ENCODE data around the gene DNAAF3.

Gene DNAAF3

DNA sequence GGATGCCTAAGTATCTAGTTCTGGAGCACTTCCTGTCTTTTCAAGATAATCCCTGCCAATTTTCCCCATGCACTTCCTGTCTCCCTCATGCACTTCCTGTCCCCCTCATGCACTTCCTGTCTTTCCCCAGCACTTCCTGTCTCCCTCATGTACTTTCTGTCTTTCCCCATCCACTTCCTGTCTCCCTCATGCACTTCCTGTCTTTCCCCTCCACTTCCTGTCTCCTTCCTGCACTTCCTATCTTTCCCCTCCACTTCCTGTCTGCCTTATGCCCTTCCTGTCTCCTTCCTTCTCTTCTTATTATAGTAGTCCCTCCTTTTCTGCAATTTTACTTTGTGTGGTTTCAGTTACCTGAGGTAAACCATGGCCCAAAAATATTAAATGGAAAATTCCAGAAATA lies 14.4 kb downstream of the DNAAF3 start:
- no peak for DNase-seq

DNA sequence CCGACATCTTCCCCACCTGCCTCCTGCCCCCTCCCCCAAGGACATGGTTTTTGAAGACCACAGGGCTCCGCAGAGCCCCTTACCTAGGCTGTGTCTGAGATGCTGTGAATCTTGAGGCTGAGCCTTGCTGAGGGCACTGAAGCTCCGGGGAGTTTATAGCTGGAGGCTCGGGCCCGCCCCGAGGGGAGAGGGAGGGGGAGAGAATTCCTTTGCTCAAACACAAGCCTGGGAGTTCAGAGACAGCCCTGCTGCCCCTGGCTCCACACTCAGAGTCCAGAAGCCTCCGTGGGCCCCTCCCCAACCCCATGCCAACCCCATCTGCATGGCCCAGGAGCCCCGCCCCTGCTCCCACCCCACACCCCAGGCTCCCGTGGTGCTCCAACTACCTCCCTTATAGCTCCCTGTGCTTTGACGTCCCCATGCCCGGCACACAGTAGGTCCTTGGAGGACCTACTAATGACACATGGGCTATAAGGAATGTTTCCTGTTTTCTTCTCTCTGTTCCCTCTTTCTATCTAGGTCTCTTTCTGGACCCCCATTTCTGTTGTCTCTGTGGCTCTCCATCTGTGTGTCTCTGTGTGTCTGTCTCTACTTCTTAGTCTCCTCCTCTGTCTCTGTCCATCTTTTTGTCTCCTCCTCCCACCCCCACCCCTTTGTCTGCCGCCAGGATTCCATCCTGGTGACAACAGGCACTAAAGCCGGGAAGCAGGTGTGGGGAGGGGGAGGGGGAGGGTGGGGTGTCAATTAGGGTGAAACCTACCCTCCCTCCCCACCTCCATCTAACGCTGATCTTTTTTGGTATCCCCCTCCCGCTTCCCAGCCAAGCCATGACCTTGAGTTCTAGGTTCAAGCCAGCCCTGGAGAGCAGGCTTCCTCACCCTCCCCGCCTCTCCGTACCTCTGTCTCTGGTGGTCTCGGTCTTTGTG lies 17.1 kb downstream of the DNAAF3 start, which contains the start of gene TNNT1:
TNNT1 (minus strand) TSS at position 129 of the 926 bp plus-strand sequence. CDS start 2,049 bp downstream, outside the sequence.
- DNase-seq, result no peak

DNA sequence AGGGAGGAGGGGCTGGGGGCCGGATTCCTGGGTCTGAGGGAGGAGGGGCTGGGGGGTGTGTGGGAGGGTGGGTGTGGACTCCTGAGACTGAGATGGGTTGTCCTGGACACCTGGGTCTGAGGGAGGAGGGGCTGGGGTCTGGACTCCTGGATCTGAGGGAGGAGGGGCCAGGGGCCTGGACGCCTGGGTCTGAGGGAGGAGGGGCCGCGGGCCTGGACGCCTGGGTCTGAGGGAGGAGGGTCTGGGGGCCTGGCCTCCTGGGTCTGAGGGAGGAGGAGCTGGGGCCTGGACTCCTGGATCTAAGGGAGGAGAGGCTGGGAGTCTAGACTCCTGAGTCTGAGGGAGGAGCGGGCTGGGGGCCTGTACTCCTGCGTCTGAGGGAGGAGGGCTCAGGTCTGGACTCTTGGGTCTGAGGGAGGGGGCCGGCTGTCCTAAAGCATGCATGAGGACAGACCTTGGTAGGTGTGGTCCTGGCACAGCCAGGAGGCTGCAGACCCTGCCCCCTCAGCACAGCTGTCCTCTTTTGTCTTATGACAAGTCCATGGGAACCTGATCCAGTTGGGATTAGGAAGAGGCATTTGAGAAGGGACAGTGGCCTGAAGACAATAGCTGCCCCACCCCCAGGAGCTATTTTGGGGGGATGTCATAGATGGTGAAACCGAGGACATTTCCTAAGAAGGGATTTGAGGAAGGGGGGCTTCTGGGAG lies 18.7 kb downstream of the DNAAF3 start:
- DNase-seq, result no peak

DNA sequence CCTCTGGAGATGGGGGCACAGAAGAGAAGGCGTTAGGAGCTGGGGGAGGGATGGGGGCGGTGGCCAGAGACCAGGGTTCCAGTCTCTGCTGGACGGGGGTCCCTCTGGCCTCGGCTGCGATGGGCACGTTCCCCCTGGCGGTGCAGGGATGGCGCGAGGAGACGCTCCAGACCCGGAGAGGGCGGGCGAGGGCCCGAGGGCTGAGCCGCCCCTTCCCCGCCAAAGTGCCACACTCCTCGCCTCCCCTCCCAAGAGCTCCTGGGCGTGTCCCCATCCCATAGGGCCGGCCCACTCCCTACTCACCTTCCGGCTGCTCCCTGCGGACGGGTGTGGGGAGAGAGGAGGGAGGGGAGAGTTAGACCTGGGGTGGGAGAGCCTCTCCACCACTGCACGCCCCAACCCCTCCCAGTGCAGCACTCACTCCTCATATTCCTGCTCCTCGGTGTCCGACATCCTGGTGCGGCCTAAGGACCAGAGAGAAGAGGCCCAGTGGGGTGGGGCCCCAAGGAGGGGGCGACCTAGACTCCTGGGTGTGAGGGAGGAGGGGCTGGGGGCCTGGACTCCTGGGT lies 19.6 kb downstream of the DNAAF3 start:
- no peak for DNase-seq

DNA sequence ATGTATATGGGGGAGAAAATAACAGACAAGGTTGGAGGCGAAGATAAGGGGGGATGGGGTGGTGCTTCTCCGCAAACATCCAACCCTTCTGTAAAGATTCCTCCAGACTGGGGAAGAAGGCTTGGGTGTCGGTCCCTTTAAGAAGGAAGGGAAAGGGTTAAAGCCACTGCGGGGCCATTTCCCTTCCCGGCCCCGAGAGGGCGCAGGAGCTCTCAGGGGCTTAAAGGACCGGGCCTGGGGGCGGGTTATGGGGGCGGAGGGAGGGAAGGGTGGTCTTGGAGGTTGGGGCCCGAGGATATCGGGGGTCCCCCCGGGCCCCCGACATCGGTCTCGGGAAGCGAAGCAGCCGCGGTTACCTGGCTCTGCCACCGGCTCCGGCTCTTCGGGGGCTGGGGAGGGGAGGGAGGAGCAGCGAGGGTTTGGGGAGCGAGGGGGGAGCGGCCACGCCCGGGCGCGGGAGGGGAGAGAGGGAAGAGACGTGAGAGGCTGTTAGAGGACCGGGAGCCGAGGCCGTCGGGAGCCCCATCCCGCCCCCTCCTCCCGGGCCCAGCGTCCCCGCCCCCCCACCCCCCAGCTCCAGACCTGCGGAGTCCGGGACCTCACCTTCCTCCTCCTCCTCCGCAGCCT lies 20.2 kb downstream of the DNAAF3 start:
- DNase-seq, result no peak

DNA sequence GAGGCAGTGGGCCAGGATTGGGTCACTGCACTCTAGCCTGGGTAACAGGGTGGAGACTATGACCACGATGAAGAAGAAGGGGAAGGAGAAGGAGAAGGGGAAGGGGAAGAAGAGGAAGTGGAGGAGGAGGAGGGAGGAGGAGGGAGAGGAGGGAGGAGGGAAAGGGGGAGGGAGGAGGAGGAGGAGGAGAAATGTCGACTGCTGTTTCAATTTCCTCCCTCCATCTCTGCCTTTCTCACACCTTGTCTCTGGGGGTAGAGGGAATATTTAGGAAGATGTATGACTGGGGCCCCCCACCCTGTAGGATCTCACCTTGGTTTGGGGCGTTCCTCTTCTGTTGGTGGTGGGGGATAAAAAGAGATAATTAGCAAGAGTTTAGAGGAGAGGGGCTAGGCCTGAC lies 21.2 kb downstream of the DNAAF3 start:
- no peak for DNase-seq

DNA sequence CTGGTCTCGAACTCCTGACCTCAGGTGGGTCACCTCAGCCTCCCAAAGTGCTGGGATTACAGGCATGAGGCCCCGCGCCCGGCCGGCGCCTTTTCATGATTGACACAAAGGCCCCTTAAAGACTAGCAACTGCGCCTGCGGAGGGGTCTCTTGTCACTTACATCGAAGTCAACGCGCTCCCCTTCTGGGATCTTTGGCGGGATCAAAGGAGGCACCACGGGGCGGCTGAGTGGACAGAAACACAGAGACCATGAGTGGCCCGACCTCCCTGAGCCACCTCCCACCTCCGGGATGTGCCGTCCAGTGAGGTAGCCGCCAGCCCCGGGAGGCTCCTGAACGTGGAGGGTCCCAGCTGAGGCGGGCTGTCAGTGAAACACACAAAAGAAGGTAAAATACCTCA lies 24.7 kb downstream of the DNAAF3 start:
- no peak for DNase-seq

DNA sequence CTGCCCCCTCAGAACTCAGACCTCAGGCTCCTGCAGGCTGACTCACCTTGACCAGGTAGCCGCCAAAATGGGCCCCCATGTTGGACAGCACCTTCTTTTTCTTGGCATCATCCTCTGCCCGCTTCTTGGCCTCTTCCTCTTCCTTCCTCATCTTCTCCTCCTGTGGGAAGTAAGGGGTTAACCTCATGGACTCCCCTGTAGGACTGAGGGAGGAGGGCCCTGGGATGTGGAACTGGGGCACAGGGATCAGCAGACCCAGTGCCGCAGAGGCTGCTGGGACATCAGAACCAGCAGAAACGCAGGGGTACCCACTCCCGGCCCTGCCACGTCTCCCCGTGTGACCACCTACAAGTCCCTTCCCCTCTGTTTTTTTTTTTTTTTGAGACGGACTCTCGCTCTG lies 28.5 kb downstream of the DNAAF3 start:
- DNase-seq, result no peak

DNA sequence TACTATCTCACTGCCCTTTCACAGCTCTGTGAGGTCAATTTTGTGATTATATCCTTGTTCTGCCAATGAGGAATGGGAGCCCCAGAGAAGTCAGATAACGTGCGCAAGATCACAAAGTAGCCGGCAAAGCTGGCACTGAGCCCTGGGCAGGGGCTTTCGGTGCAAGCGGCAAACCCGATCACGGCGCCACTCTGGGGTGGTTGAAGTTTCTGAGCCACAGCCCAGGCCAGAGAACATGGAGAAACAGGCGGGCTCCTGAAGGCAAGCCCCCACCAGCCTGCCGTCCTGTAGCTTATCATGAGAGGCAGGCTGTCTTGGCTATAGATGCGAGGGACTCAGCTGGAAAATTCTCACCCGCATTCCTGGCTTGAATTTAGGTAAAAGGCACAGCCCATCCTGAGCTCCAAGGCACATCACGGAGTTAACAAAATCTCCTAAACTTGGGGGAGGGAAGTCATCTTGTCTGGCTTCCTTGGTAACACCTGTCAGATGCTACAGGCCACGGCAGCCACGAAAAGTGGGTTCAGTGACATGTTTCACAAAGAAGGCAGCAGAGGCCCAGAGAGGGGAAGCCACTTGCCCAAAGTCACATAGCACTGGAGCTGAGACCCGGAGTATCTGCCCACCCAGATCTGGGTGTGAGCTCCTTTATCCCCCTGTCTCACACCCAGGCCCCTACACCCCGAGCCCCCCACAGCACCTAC lies 29.9 kb downstream of the DNAAF3 start:
- no peak for DNase-seq

DNA sequence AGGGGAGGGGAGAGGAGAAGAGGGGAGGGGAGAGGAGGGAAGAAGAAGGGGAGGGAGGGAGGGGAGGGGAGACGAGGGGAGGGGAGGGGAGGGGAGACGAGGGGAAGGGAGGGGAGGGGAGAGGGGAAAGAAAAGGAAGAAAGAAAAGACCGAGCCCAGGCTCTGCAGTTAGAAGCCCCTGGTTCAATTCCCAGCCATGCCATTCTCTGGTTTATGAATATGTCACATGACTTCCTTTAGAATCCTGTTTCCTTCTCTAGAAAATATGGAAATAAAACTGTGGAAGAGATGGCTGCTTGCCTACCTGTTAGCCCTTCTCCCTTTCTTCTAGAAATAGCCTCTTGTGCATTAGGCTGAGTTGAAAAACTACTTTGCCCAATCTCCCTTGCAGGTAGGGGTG lies 31.7 kb downstream of the DNAAF3 start:
- no peak for DNase-seq

DNA sequence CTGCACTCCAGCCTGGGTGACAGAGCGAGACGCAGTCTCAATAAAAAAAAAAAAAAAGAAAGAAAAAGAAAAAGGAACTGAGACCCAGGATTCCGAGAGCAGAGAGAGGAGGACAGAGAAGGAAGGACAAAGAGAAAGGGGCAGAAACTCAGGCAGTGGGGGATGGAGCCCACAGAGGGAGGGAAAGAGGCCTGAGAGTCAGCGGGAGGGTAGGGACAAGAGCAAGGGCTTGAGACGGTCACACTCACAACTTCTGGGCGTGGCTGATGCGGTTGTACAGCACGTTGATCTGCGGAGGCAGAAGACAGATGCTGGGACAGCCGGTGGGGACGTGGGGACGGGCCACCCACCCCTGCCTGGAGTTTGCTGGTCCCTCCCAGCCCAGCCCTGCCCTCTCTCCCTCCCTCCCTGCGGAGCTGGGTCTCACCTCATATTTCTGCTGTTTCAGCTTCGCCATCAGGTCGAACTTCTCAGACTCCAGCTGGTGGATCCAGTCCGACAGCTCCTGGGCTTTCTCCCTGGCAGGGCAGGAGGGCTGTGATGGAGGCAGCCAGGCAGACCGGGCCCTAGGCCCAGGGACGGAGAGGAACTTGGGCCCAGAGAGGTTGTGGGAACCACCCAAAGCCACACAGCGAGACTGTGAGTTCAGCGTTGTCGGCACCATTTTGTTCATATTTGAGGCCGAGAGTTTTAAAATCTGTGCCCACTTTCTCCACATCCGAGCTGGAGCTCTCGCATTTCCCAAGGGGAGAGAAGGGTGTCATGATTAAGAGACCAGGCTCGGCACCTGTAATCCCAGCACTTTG lies 32.6 kb downstream of the DNAAF3 start:
- no peak for DNase-seq

DNA sequence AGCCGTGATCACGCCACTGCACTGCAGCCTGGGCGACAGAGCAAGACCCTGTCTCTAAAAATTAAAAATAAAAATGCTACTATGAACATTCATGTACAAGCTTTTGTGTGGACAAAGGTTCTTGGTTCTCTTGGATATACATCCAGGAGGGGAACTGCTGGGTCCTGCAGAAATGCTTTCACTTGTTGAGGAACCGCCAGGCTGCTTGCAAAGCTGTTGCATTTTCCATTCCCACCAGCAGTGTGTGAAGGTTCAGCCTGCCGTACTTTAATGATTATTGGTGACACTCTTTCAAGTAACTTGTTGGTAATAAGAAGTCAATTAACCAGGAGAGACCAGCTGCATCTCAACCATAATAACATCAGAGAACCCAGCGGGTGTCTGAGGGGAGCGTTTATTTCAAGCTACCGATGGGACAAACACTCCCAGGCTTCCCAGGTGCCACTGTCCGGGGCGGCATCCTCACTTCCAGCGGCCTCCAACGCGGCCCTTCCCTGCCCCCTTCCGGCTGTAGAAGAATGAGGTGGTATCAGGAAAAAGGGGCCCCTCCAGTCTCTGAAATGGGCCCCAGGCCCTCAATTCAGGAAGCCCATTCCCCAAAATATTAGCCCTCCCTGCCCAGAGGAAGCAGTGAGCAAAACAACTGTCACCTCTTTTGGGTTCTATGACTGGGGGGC lies 33.8 kb downstream of the DNAAF3 start:
- DNase-seq, result no peak

DNA sequence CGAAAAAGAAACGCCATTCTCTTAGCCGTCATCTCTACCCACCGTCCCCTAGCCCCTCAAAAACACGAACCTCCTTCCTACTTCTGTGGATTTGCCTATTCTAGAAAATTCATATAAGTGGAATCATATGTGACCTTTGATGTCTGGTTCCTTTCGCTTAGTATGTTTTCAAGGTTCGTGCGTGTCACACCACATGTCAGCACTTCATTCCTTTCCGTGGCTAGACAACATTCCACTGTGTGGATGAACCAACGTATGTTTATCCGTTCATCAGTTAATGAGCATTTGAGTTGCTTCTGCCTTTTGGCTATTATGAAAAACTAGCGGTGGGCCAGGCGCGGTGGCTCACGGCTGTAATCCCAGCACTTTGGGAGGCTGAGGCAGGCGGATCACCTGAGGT lies 35.0 kb downstream of the DNAAF3 start:
- no peak for DNase-seq

DNA sequence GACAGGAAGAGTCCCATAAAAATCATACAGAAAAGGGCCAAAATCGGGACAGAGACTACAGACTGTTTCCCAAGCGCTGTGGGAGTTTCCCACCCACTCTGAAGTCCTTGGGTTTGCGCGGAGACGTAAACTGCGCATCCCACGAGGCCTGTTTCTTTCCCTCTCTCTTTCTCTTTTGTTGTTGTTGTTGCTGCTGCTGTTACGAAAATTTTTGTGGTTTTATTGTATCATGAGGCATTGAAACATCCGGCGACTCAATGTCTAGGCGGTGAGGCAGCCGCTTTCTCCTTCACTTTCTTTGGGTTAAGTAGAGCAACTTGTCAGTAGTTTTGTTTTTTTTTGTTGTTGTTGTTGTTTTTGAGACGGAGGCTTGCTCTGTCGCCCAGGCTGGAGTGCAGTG lies 47.4 kb downstream of the DNAAF3 start:
- no peak for DNase-seq

DNA sequence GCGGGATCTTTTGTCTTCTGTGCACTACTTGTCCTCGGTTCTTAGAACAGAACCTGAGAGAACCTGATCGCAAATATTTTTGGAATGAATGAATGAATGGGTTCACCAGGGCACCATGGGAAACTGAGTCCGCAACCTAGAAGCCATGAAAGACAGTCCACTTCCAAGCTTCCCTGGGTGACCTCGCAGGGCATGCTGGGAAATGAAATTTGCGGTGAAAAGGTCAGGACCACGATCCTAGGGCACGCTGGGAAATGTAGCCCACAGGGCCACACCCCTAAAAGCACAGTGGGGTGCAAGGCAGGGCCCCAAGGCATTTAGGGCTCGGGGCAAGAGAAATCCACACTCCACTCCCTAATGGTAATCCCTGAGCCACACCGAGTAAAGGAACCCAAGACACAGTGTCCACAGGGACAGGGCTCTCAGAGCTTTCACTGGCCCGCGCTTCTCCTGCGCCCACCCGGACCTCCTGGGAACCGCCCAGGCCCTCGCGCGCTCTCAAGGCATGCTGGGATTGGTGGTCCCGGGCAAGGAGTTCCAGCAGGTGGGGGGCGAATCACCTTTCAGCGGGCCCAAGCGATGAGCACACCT lies 47.9 kb downstream of the DNAAF3 start:
- DNase-seq, result no peak

DNA sequence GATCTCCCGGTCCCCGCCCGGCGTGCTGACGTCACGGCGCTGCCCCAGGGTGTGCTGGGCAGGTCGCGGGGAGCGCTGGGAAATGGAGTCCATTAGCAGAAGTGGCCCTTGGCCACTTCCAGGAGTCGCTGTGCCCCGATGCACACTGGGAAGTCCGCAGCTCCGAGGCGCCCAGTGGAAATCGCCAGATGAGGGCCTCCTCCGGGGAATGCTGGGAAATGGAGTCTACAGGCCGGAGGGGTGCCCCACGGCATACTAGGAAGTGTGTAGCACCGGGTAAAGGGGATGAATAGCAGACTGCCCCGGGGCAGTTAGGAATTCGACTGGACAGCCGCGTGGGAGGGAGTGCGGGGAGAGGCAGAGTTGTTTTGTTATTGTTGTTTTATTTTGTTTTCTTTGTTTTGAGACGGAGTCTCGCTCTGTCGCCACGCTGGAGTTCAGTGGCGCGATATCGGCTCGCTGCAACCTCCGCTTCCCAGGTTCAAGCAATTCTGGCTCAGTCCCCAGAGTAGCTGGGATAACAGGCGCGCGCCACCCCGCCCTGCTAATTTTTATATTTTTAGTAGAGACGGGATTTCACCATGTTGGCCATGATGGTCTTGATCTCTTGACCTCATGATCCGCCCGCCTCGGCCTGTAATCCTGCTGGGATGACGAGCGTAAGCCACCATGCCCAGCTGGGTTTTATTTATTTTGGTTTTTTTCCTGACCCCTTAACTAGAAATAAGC lies 48.6 kb downstream of the DNAAF3 start:
- DNase-seq, result peak; percentile 94

DNA sequence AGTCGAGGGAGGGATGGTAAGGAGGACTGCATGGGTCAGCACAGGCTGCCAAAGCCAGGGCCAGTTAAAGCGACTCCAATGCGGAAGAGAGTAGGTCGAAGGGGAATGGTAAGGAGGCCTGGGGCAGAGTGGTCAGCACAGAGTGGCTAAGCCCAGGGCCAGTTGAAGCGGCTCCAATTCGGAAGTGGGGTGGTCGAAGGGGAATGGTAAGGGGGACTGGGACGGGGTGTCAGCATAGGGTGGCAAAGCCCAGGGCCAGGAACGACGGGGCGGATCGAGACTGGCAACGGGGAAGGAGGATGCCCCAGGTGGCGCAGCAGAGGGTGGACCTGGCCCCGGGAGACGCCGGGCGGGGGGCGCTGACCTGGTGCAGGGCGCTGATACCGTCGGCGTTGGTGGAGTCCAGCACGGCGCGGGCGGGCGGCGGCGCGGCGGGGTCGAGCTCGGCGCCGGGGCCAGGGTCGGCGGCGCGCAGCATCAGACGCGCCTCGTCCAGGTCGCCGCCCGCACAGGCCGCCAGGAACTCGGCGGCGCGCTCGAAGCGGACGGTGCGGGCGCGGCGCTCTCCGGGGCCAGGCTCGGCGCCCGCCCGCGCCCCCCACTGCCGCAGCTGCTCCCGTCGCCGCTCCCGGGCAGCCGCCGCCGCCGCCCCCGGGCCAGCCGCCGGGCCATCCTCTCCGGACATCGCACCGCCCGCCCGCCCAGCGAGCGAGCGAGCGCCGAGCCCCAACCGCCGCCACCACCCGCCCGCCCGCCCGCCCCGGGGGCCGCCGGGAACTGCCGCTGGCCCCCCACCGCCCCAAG lies 49.4 kb downstream of the DNAAF3 start, which contains the start of gene PPP1R12C:
PPP1R12C (minus strand) TSS at position 779 of the 804 bp plus-strand sequence; CDS start at position 685, 94 bp downstream.
- DNase-seq, result no peak

DNA sequence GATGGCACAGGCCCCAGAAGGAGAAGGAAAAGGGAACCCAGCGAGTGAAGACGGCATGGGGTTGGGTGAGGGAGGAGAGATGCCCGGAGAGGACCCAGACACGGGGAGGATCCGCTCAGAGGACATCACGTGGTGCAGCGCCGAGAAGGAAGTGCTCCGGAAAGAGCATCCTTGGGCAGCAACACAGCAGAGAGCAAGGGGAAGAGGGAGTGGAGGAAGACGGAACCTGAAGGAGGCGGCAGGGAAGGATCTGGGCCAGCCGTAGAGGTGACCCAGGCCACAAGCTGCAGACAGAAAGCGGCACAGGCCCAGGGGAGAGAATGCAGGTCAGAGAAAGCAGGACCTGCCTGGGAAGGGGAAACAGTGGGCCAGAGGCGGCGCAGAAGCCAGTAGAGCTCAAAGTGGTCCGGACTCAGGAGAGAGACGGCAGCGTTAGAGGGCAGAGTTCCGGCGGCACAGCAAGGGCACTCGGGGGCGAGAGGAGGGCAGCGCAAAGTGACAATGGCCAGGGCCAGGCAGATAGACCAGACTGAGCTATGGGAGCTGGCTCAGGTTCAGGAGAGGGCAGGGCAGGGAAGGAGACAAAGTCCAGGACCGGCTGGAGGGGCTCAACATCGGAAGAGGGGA lies 50.1 kb downstream of the DNAAF3 start:
- no peak for DNase-seq
